ENCODE results near the gene CDH13.

CDH13 gene

DNA sequence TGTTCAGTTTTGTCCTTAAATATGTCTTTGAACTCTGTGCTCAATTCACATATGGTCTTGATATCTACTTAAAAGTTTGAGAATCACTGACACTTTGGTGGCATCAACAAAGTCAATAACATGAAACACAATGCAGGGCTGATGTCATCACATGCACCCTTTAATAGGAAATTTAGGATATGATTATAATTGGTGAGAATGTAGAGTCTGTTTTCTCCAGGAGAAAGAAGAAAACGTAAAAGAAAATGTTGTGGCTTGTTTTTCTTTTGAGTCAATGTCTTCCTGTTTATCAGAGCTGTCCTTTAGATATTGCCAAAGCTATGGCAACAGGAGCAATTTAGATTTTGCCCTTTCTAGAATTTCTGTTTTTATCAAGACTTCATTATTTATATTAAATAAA is 396.9 kb downstream of the CDH13 start:
- Histone ChIP-seq H3K4me3 (no peak overlapping the region), H3K9me3 (no peaks in the 10 kb centered on the region), H3K4me1 (no peaks in the 10 kb centered on the region), H3K27me3 (no peaks in the 10 kb centered on the region), H3K27ac (no peak overlapping the region), H3K36me3 (no peaks in the 10 kb centered on the region)
- DNase-seq: no peak
- intact Hi-C loops (cut with DNase I; ENCODE audit: low total_unique reads): no loop called here
- TF ChIP-seq, protein P1, sequence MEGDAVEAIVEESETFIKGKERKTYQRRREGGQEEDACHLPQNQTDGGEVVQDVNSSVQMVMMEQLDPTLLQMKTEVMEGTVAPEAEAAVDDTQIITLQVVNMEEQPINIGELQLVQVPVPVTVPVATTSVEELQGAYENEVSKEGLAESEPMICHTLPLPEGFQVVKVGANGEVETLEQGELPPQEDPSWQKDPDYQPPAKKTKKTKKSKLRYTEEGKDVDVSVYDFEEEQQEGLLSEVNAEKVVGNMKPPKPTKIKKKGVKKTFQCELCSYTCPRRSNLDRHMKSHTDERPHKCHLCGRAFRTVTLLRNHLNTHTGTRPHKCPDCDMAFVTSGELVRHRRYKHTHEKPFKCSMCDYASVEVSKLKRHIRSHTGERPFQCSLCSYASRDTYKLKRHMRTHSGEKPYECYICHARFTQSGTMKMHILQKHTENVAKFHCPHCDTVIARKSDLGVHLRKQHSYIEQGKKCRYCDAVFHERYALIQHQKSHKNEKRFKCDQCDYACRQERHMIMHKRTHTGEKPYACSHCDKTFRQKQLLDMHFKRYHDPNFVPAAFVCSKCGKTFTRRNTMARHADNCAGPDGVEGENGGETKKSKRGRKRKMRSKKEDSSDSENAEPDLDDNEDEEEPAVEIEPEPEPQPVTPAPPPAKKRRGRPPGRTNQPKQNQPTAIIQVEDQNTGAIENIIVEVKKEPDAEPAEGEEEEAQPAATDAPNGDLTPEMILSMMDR (IDR thresholded peaks at IDR 0.05): no peak

DNA sequence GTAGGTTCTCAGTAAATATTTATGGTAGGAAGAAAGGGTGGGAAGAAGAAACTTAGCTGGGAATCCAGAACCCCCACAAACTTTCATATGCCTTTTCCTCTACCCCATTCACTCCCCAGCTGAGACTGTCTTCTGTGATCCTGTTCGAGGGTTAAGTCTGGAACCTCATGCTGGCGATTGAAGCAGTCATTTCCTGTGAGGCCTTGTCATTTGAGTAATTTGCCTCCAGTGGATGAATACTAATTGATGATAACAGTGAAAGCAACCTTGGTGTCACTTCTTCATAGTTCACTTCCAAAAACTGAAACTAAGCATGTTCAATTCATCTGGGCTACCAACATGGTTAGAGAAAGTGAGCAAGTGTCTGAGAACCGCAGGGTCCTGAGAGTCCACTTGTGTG is 401.2 kb downstream of the CDH13 start:
- H3K4me3 ChIP-seq: no peak overlapping the region
- no peaks in the 10 kb centered on the region for H3K4me1 ChIP-seq
- H3K36me3 ChIP-seq: no peaks in the 10 kb centered on the region
- intact Hi-C loops (cut with DNase I; ENCODE audit: low total_unique reads): no loop called here
- DNase-seq: no peak
- H3K9me3 ChIP-seq: no peaks in the 10 kb centered on the region
- TF ChIP-seq, protein P1 (IDR thresholded peaks at IDR 0.05): no peak
- H3K27me3 ChIP-seq: no peaks in the 10 kb centered on the region
- no peak overlapping the region for H3K27ac ChIP-seq

DNA sequence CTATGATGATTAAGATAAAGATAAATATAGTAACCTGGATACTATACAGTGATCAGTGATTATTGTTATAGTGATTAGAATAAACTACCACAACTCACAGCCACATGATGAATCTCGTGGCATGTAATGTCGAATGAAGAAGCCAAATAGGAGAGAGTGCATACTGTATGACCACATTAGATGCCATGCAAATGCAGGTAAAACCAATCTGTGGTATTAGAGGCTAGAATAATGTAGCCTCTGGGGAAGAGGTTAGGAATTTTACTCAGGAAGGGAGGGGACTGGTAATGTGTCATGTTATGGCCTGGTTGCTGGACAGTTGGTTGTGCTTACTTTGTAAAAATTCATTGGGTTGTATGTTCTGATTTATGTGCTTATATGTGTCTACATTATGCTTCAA is 402.7 kb downstream of the CDH13 start:
- TF ChIP-seq, protein P1 (IDR thresholded peaks at IDR 0.05): no peak
- DNase-seq: no peak
- H3K36me3 ChIP-seq: peaks cover 0 to 8% (median 0%) of the 10 kb centered on the region in 3 donors
- H3K4me1 ChIP-seq: no peaks in the 10 kb centered on the region
- H3K9me3 ChIP-seq: no peaks in the 10 kb centered on the region
- no peak overlapping the region for H3K27ac ChIP-seq
- no peak overlapping the region for H3K4me3 ChIP-seq
- no peaks in the 10 kb centered on the region for H3K27me3 ChIP-seq
- intact Hi-C loops (cut with DNase I; ENCODE audit: low total_unique reads): no loop called here

DNA sequence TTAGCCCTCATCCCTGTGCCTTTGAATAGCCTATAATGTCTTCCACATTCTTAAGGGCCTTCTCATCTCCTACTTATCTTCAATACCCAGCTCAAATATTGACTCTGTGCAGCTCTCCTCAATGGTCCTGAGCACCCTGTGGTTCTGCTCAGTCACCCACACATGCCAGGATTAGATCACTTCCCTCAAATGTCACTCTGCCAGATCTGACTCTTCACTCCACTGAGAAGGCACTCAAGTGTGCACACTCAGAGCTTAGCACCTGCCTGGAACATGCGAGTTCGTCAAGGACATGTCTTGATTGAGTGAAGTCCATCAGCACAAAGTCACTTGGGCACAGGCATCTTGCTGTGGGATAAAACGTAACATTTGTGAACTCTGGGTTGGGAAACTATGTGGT is 404.8 kb downstream of the CDH13 start:
- peaks cover 0 to 8% (median 0%) of the 10 kb centered on the region in 3 donors for H3K36me3 ChIP-seq
- intact Hi-C loops (cut with DNase I; ENCODE audit: low total_unique reads): no loop called here
- DNase-seq: no peak
- no peaks in the 10 kb centered on the region for H3K9me3 ChIP-seq
- no peak overlapping the region for H3K27ac ChIP-seq
- no peak overlapping the region for H3K4me3 ChIP-seq
- H3K4me1 ChIP-seq: peaks cover 0 to 4% (median 1%) of the 10 kb centered on the region in 4 donors
- H3K27me3 ChIP-seq: no peaks in the 10 kb centered on the region
- TF ChIP-seq, protein P1 (IDR thresholded peaks at IDR 0.05): no peak

DNA sequence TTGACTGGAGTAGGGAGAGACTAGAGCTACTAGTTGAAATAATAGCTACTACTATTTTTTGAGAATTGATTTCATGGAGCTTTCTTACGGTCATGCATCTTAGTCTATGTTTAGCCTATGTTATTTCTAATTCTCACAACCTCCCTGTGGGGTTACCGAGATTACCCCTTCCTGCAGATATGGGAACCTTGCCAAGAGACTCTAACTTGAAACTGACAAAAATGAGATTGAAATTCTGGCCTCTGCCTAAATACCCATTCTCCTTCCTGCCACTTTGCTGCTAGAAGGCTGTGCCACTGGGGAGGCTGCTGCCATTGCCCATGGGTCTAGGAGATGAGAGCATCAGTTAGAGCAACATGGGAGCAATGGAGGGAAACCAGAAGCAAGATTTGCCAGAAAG is 410.3 kb downstream of the CDH13 start:
- Histone ChIP-seq H3K27ac (no peak overlapping the region), H3K27me3 (no peaks in the 10 kb centered on the region), H3K36me3 (peaks cover 0 to 8% (median 0%) of the 10 kb centered on the region in 3 donors), H3K4me3 (no peak overlapping the region), H3K9me3 (no peaks in the 10 kb centered on the region), H3K4me1 (peaks cover 0 to 11% (median 5%) of the 10 kb centered on the region in 4 donors)
- intact Hi-C loops (cut with DNase I; ENCODE audit: low total_unique reads): no loop called here
- TF ChIP-seq, protein P1 (IDR thresholded peaks at IDR 0.05): no peak
- no peak for DNase-seq

DNA sequence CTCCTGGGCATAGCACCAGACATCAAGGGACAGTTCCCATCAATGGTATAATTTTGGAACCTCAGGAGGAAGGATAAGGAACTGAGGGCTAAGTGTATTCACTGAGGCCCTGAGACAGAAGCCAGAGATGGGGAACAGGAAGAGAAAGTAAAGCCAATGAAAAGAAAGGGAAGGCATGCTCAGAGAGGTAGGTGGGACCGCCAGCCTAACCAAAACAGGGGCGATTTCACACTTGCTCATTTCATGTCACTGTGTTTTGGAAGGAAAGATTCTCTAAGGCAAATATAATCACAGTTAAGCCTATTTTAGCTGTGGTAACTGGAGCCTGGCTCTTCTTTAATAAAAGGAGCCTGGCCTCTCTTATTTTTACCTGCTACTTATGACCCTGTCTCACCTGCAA is 411.1 kb downstream of the CDH13 start:
- TF ChIP-seq, protein P1 (IDR thresholded peaks at IDR 0.05): no peak
- Histone ChIP-seq H3K4me3 (no peak overlapping the region), H3K4me1 (peaks cover 0 to 11% (median 5%) of the 10 kb centered on the region in 4 donors), H3K9me3 (no peaks in the 10 kb centered on the region), H3K27me3 (no peaks in the 10 kb centered on the region), H3K27ac (no peak overlapping the region), H3K36me3 (peaks cover 0 to 8% (median 0%) of the 10 kb centered on the region in 3 donors)
- intact Hi-C loops (cut with DNase I; ENCODE audit: low total_unique reads): no loop called here
- DNase-seq: no peak

All from tibial artery (tissue), 4 donors.